Activated CD4-positive, alpha-beta memory T cell treated with anti-CD3 and anti-CD28 coated beads, Interleukin-2, amount 10 ng/mL, durations not matched to agents 7 days and 5 days (primary cell): ENCODE data around the gene GSTA2. TPM values are rescaled to one million over a fixed set of nuclear protein-coding genes. Genes with fewer than 3 reads are reported as not detected.
"Not testable (repeated sequence)": the region's sequence is repeated elsewhere in the genome, so short reads cannot be mapped to it uniquely, and the experiment has no call there.

Experiments
- CTCF ChIA-PET: fragments of 350-600 bp; sonication (Branson Sonifier 250); formaldehyde crosslinking; loops from one replicate; lab custom pipeline; 2021; ENCODE audit warnings: antibody characterized with exemption, inconsistent platforms; lab: Charles Lee
- POLR2A ChIA-PET: fragments of 350-600 bp; sonication (Branson Sonifier 250); formaldehyde crosslinking; loops from one replicate; lab custom pipeline; 2021; ENCODE audit warnings: antibody characterized with exemption; lab: Charles Lee
- DNase-seq: peaks from one replicate; pipeline ENCODE4 v3.0.0-alpha.2; 2020
- H3K27ac Mint-ChIP-seq: one replicate; pipeline ENCODE4 v1.8.0; 2021; ENCODE audit warnings: mild to moderate bottlenecking, mixed read lengths
- H3K27me3 Mint-ChIP-seq: one replicate; pipeline ENCODE4 v1.8.0; 2021; ENCODE audit warnings: mixed read lengths
- H3K36me3 Mint-ChIP-seq: one replicate; pipeline ENCODE4 v1.8.0; 2021; ENCODE audit warnings: low read depth, mixed read lengths
- H3K4me1 Mint-ChIP-seq: one replicate; pipeline ENCODE4 v1.8.0; 2021; ENCODE audit warnings: mixed read lengths
- H3K4me3 Mint-ChIP-seq: one replicate; pipeline ENCODE4 v1.8.0; 2021; ENCODE audit warnings: mild to moderate bottlenecking, mixed read lengths
- H3K9me3 Mint-ChIP-seq: one replicate; pipeline ENCODE4 v1.8.0; 2021; ENCODE audit warnings: mixed read lengths
- total RNA-seq, 2 experiments: library from RNA; stranded (reverse); gene quantifications; one replicate each; pipeline ENCODE4 v1.2.3, GENCODE V29; 2021

Gene GSTA2
- total RNA-seq = not detected

GRCh38 chr6:52763322-52763916, at the start of gene GSTA2:
GSTA2 (minus strand) TSS chr6:52763475; CDS start chr6:52757947, 5,528 bp downstream.
- POLR2A ChIA-PET, H3K9me3 Mint-ChIP-seq, DNase-seq, H3K36me3 Mint-ChIP-seq, CTCF ChIA-PET, H3K4me3 Mint-ChIP-seq, H3K27ac Mint-ChIP-seq, H3K4me1 Mint-ChIP-seq: not testable (repeated sequence)
- peaks cover 11% of the 10 kb centered on the region for H3K27me3 Mint-ChIP-seq

- POLR2A ChIA-PET, H3K9me3 Mint-ChIP-seq, H3K4me1 Mint-ChIP-seq, H3K36me3 Mint-ChIP-seq, H3K27ac Mint-ChIP-seq, H3K4me3 Mint-ChIP-seq, DNase-seq: not testable (repeated sequence)
- peaks cover 20% of the 10 kb centered on the region for H3K27me3 Mint-ChIP-seq
- CTCF ChIA-PET = interaction anchor here (1.0 kb wide), 1 partner anchor 40 kb away, joined by 3 read pairs; no protein-coding TSS in a partner anchor
Measured at GRCh38 chr6:52809777-52810176, 46.5 kb upstream of the GSTA2 start.

DNA sequence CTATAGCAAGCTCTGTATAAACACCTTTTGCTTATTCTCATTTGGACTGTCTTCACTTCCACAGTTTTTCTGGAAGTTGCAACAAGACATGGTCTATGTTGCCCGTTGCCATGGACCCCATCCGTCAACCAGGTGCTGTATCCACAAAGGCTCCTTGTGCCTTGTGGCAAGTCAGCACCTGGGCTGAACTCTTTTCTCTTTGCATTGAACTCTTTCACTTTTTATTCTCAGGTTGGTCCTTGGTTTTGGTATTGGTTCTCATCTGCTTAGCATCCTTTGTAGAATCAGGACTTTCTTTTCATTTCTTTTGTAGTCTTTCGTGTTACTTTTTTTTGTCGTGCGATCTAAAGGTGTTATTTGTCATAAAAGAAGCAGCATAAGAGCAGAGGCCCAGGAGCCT, 45.4 kb upstream of the GSTA2 start:
- no peaks in the 10 kb centered on the region for H3K4me1 Mint-ChIP-seq
- H3K4me3 Mint-ChIP-seq = no peak overlapping the region
- H3K36me3 Mint-ChIP-seq = no peaks in the 10 kb centered on the region
- peaks cover 20% of the 10 kb centered on the region for H3K27me3 Mint-ChIP-seq
- no peak for DNase-seq
- H3K9me3 Mint-ChIP-seq = no peaks in the 10 kb centered on the region
- POLR2A ChIA-PET = no interaction called here
- no peak overlapping the region for H3K27ac Mint-ChIP-seq
- CTCF ChIA-PET = no interaction called here

DNA sequence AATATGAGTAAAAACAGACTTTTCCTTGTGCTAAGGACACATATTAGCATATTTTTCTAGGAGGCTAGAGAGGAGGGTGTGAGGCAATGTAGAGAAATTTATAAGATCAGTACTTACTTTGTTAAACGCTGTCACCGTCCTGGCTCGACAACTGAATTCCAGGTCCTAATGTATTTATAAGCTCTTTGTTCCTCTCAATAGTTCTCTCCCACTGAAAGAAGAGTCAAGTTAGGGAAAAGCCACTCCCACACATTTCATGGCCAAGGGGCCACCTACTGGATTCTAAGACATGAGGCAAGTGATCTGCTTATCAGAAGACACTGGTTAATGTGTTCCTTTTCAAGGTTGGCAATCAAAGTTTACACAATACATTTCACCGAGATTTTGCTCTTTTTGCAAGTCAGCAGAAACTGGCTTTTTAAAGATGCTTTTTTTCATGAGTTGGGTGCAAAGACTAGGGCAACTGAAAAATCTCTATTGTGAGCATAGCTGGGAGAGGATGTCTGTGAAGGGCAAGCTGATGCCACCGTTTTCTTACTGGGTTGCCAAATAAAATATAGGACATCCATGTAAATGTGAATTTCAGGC, 40.5 kb upstream of the GSTA2 start, which contains the start of gene GSTA1:
GSTA1 (minus strand) TSS at position 149 of the 588 bp plus-strand sequence. CDS start 4,549 bp downstream, outside the sequence.
- CTCF ChIA-PET, H3K4me3 Mint-ChIP-seq, DNase-seq, H3K9me3 Mint-ChIP-seq, H3K4me1 Mint-ChIP-seq, H3K36me3 Mint-ChIP-seq, POLR2A ChIA-PET, H3K27ac Mint-ChIP-seq: not testable (repeated sequence)
- peaks cover 23% of the 10 kb centered on the region for H3K27me3 Mint-ChIP-seq

- H3K36me3 Mint-ChIP-seq = no peaks in the 10 kb centered on the region
- ChIA-PET CTCF (no interaction called here), POLR2A (no interaction called here)
- no peaks in the 10 kb centered on the region for H3K9me3 Mint-ChIP-seq
- no peak overlapping the region for H3K27ac Mint-ChIP-seq
- no peaks in the 10 kb centered on the region for H3K4me1 Mint-ChIP-seq
- no peak overlapping the region for H3K4me3 Mint-ChIP-seq
- no peak for DNase-seq
- peaks cover 20% of the 10 kb centered on the region for H3K27me3 Mint-ChIP-seq
Measured at GRCh38 chr6:52802806-52803205, 39.5 kb upstream of the GSTA2 start.

DNA sequence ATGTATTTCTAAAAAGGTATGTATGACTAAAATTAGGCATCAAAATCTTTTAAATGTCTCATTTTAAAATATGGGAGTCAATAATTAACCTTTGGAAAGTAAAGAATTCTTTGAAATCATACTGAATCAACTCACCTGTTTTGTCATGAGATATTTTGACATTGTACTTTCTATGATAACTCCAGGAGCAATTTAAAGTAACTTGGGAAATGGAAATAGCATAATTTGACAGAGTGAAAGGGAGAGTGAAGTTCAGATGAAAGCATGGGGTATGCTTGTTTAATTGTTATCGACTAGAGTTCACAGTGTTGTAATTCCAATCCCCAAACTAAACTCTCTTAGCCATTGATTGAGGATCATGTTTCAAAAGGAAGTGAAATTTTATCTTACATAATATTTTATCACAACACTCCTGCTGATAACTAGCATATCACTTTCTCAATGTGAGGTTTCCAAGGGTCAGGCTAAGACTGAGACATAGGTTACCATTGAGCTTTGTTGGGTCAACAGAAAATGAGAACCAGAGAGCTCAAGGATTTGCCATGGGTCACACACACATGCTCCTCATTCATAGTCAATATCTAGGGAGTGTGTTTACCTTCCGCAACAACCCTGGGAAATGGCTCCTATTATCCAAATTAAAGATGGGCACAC, 38.0 kb upstream of the GSTA2 start:
- H3K9me3 Mint-ChIP-seq = no peaks in the 10 kb centered on the region
- H3K4me1 Mint-ChIP-seq = no peaks in the 10 kb centered on the region
- CTCF ChIA-PET = no interaction called here

DNA sequence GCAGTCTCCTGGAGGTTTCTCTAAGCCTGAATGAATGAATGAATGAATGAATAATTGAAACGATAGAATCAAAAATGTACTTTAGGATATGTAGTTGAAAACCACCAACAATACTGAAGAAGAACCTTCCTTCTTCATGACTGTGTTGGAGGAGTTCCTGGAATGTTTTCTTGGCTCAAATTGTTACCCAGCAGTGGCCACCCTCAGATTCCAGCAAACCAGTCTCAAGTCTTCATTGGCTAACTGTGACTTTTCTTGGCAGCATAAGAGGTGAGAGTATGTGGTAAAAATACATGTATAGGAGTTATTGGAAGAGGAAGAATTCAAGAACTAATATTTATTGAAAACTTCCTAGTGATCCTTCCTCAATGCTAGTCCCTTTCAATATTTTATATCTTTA, 36.0 kb upstream of the GSTA2 start:
- DNase-seq, CTCF ChIA-PET, H3K4me1 Mint-ChIP-seq, H3K9me3 Mint-ChIP-seq, H3K36me3 Mint-ChIP-seq, H3K4me3 Mint-ChIP-seq, POLR2A ChIA-PET, H3K27ac Mint-ChIP-seq: not testable (repeated sequence)
- peaks cover 19% of the 10 kb centered on the region for H3K27me3 Mint-ChIP-seq

More for the DNA sequence above, 38.0 kb upstream of the GSTA2 start:
- H3K27me3 Mint-ChIP-seq = peaks cover 20% of the 10 kb centered on the region
- DNase-seq = no peak
- H3K4me3 Mint-ChIP-seq = no peak overlapping the region
- POLR2A ChIA-PET = no interaction called here
- no peak overlapping the region for H3K27ac Mint-ChIP-seq
- H3K36me3 Mint-ChIP-seq = no peaks in the 10 kb centered on the region

- H3K4me3 Mint-ChIP-seq, CTCF ChIA-PET, H3K27ac Mint-ChIP-seq, POLR2A ChIA-PET, H3K9me3 Mint-ChIP-seq, H3K4me1 Mint-ChIP-seq, DNase-seq, H3K36me3 Mint-ChIP-seq: not testable (repeated sequence)
- H3K27me3 Mint-ChIP-seq = peaks cover 12% of the 10 kb centered on the region
Measured at GRCh38 chr6:52794366-52794765, 31.1 kb upstream of the GSTA2 start.

DNA sequence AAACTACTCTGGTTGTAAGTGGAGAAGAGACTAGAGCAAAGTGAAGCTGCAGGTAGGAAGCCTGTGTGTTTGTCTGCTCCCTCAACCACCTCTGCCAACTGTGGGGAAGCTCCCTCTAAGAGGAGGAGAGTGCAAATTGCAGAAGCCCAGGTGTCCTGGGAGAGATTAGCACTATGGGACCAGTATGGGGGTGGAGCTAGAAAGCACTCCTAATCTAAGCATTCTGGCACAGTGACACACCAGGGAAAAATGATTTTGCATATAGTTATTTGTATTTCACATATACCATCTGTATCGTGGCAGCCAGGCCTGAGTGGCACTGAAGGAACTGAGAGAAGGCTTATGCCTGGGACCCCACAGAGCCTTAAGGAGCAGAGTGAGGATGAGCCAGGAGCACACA, 27.6 kb upstream of the GSTA2 start:
- no peak for DNase-seq
- peaks cover 9% of the 10 kb centered on the region for H3K27me3 Mint-ChIP-seq
- POLR2A ChIA-PET = no interaction called here
- H3K27ac Mint-ChIP-seq = no peak overlapping the region
- no peaks in the 10 kb centered on the region for H3K4me1 Mint-ChIP-seq
- H3K36me3 Mint-ChIP-seq = no peaks in the 10 kb centered on the region
- H3K4me3 Mint-ChIP-seq = no peak overlapping the region
- no peaks in the 10 kb centered on the region for H3K9me3 Mint-ChIP-seq
- CTCF ChIA-PET = no interaction called here

- H3K9me3 Mint-ChIP-seq, CTCF ChIA-PET, H3K36me3 Mint-ChIP-seq, POLR2A ChIA-PET, H3K27ac Mint-ChIP-seq, DNase-seq, H3K4me1 Mint-ChIP-seq, H3K27me3 Mint-ChIP-seq, H3K4me3 Mint-ChIP-seq: not testable (repeated sequence)
Measured at GRCh38 chr6:52789658-52790057, 26.4 kb upstream of the GSTA2 start.

DNA sequence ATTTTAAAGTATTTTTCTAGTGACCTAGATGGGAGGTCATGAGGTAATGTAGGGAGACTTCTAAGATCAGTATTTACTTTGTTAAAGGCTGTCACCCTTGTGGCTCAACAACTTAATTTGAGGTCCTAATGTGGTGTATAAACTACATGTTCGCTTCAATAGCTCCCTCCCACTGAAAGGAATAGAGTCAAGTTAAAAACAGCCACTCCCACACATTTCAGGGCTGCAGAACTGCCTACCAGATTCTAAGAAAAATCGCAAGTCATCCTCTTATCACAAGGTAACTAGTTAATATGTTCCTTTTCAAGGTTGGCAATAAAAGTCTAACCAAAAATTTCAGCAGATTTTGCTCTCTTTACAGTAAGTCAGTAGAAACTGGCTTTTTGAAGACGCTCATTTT, 25.2 kb upstream of the GSTA2 start:
- Mint-ChIP-seq H3K4me3 (no peak overlapping the region), H3K27ac (no peak overlapping the region), H3K27me3 (peaks cover 4% of the 10 kb centered on the region), H3K4me1 (no peaks in the 10 kb centered on the region), H3K36me3 (no peaks in the 10 kb centered on the region), H3K9me3 (no peaks in the 10 kb centered on the region)
- POLR2A ChIA-PET = no interaction called here
- no peak for DNase-seq
- CTCF ChIA-PET = no interaction called here

DNA sequence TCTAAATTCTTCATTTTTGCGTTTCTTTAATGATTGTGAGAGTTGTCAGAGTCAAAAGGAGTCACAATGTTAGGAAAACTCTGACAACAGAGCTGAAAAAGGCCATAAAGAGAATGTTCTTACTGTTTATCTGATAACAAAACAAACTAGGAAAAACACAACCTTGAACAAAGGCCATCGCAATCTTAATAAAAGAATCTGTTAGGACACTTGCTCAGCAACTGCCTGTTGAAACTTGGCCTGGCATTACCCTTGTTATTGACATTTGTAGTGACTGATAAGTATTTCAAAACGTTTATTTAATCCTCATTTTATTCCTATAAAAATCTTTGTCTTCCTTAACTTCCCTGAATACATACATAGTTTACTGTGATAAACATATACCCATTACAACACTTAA, 24.6 kb upstream of the GSTA2 start:
- ChIA-PET CTCF (no interaction called here), POLR2A (interaction anchor here (0.9 kb wide), 1 partner anchor 210 kb away, joined by 3 read pairs; no protein-coding TSS in a partner anchor)
- no peak overlapping the region for H3K27ac Mint-ChIP-seq
- no peaks in the 10 kb centered on the region for H3K36me3 Mint-ChIP-seq
- no peaks in the 10 kb centered on the region for H3K4me1 Mint-ChIP-seq
- no peak for DNase-seq
- H3K4me3 Mint-ChIP-seq = no peak overlapping the region
- H3K27me3 Mint-ChIP-seq = peaks cover 2% of the 10 kb centered on the region
- H3K9me3 Mint-ChIP-seq = no peaks in the 10 kb centered on the region

DNA sequence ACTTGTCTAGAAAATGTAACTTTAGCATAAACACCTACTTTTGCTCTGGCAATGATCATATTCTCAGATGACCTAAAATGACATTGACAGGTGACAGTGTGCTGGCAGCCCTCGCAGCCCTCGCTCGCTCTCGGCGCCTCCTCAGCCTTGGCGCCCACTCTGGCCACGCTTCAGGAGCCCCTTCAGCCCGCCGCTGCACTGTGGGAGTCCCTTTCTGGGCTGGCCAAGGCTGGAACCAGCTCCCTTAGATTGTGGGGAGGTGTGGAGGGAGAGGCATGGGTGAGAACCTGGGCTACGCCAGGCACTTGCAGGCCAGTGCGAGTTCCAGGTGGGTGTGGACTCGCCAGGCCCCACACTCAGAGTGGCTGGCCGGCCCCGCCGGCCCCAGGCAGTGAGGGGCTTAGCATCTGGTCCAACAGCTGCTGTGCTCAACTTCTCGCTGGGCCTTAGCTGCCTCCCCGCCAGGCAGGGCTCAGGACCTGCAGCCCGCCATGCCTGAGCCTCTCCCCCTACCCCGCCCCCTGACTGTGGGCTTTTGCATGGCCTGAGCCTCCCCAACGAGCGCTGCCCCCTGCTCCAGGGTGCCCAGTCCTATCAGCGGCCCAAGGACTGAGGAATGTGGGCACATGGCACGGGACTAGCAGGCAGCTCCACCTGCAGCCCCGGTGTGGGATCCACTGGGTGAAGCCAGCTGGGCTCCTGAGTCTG, 23.1 kb upstream of the GSTA2 start:
- no peaks in the 10 kb centered on the region for H3K4me1 Mint-ChIP-seq
- H3K36me3 Mint-ChIP-seq = no peaks in the 10 kb centered on the region
- POLR2A ChIA-PET = no interaction called here
- peaks cover 2% of the 10 kb centered on the region for H3K27me3 Mint-ChIP-seq
- CTCF ChIA-PET = no interaction called here
- no peak for DNase-seq
- no peak overlapping the region for H3K4me3 Mint-ChIP-seq
- H3K9me3 Mint-ChIP-seq = no peaks in the 10 kb centered on the region
- no peak overlapping the region for H3K27ac Mint-ChIP-seq
